GM18526 (cell line): ENCODE measurements around the gene CLDN24.

Source experiments
- POLR2A ChIP-seq: IDR thresholded peaks from 3 replicates; pipeline ENCODE4 v1.6.1; 2011; ENCODE audit not compliant: insufficient read length; ENCODE audit errors: extremely low read depth

The CLDN24 gene

GRCh38 chr4:183350317-183351071, 28.3 kb upstream of the CLDN24 start:
- TF ChIP-seq POLR2A: no peak

- no peak for TF ChIP-seq POLR2A
These were observed 27.4 kb upstream of the CLDN24 start for GRCh38 chr4:183349673-183350072.

GRCh38 chr4:183348706-183349659, 26.8 kb upstream of the CLDN24 start:
- no peak for TF ChIP-seq POLR2A

GRCh38 chr4:183348136-183348535, 25.9 kb upstream of the CLDN24 start:
- no peak for TF ChIP-seq POLR2A

- TF ChIP-seq POLR2A: no peak
These were observed 25.3 kb upstream of the CLDN24 start for GRCh38 chr4:183347566-183347965.

GRCh38 chr4:183347146-183347545, 24.9 kb upstream of the CLDN24 start:
- TF ChIP-seq POLR2A: no peak

- TF ChIP-seq POLR2A: no peak
These were observed 23.0 kb upstream of the CLDN24 start for GRCh38 chr4:183345261-183345660.

GRCh38 chr4:183344523-183345255, 22.5 kb upstream of the CLDN24 start:
- no peak for TF ChIP-seq POLR2A

- TF ChIP-seq POLR2A: no peak
These were observed 21.5 kb upstream of the CLDN24 start for GRCh38 chr4:183343730-183344129.

- no peak for TF ChIP-seq POLR2A
These were observed 20.6 kb upstream of the CLDN24 start for GRCh38 chr4:183342541-183343533.

GRCh38 chr4:183337833-183338232, 15.6 kb upstream of the CLDN24 start:
- TF ChIP-seq POLR2A: no peak

GRCh38 chr4:183337349-183337748, 15.1 kb upstream of the CLDN24 start:
- TF ChIP-seq POLR2A: no peak

GRCh38 chr4:183335369-183335940, 13.2 kb upstream of the CLDN24 start:
- no peak for TF ChIP-seq POLR2A

- TF ChIP-seq POLR2A: no peak
These were observed 11.8 kb upstream of the CLDN24 start for GRCh38 chr4:183333983-183334382.
